Activated CD4-positive, alpha-beta T cell treated with anti-CD3 and anti-CD28 coated beads for 36 hours (primary cell): ENCODE data around the gene TYMP. TPM values are rescaled to one million over a fixed set of nuclear protein-coding genes. Genes with fewer than 3 reads are reported as not detected.
"Not testable (repeated sequence)": the region's sequence is repeated elsewhere in the genome, so short reads cannot be mapped to it uniquely, and the experiment has no call there.

ENCODE experiments used
- ATAC-seq: fragments of 200-7000 bp; cut with Tn5 transposase; one replicate; pipeline ENCODE4 v1.10.0; 2021; ENCODE audit warnings: mild to moderate bottlenecking, moderate library complexity
- CTCF ChIA-PET: fragments of 350-600 bp; sonication (Branson Sonifier 250); formaldehyde crosslinking; loops from one replicate; lab custom pipeline; 2021; ENCODE audit warnings: antibody characterized with exemption; lab: Charles Lee
- POLR2A ChIA-PET: fragments of 350-600 bp; sonication (Branson Sonifier 250); formaldehyde crosslinking; loops from one replicate; lab custom pipeline; 2021; ENCODE audit warnings: antibody characterized with exemption, inconsistent platforms; lab: Charles Lee
- DNase-seq: peaks from one replicate; pipeline ENCODE4 v3.0.0-alpha.2; 2020
- H3K27ac Mint-ChIP-seq: one replicate; pipeline ENCODE4 v1.8.0; 2021; ENCODE audit warnings: mixed read lengths
- H3K27me3 Mint-ChIP-seq: one replicate; pipeline ENCODE4 v1.8.0; 2021; ENCODE audit warnings: mixed read lengths
- H3K36me3 Mint-ChIP-seq: one replicate; pipeline ENCODE4 v1.8.0; 2021; ENCODE audit warnings: low read depth, mixed read lengths
- H3K4me1 Mint-ChIP-seq: one replicate; pipeline ENCODE4 v1.8.0; 2021; ENCODE audit warnings: mixed read lengths
- H3K4me3 Mint-ChIP-seq: one replicate; pipeline ENCODE4 v1.8.0; 2021; ENCODE audit warnings: mild to moderate bottlenecking, moderate library complexity, mixed read lengths
- H3K9me3 Mint-ChIP-seq: one replicate; pipeline ENCODE4 v1.8.0; 2021; ENCODE audit warnings: low read depth, mixed read lengths
- intact Hi-C, 2 experiments: fragments of 100-400 bp; cut with DNase I in 1 of 2; cut with micrococcal nuclease in 1 of 2; formaldehyde crosslinking; loops; one replicate each; pipeline versions ENCODE4 v1.14.2 to v1.15.1; 2022 to 2024; cut with DNase I, micrococcal nuclease
- total RNA-seq, 2 experiments: library from RNA; stranded (reverse); gene quantifications; one replicate each; pipeline ENCODE4 v1.2.3, GENCODE V29; 2021

The TYMP gene
- total RNA-seq, 2 experiments from 2014 or later: 26.9 to 44.3 TPM

- intact Hi-C loops: no loop called here
- DNase-seq: peak; percentile 25
- Mint-ChIP-seq H3K4me1 (peaks cover 33% of the 10 kb centered on the region), H3K27me3 (no peaks in the 10 kb centered on the region), H3K9me3 (no peaks in the 10 kb centered on the region), H3K36me3 (peaks cover 27% of the 10 kb centered on the region), H3K4me3 (peak overlapping the region; percentile 77), H3K27ac (peak overlapping the region; percentile 60)
- ChIA-PET CTCF (interaction anchor here (0.7 to 5.2 kb wide), 8 partner anchors 9 to 282 kb away, joined by 4 to 76 read pairs (median 8); partner anchors contain the start of genes LMF2, NCAPH2 and SYCE3), POLR2A (interaction anchor here (0.6 to 3.1 kb wide), 7 partner anchors 9 to 97 kb away, joined by 4 to 65 read pairs (median 13); partner anchors contain the start of genes LMF2 and NCAPH2)
- ATAC-seq: no peak
Observed at GRCh38 chr22:50523806-50524675, 5.8 kb downstream of the TYMP start.

- POLR2A ChIA-PET: interaction anchor here (0.6 to 3.1 kb wide), 3 partner anchors 15 to 268 kb away, joined by 3 to 25 read pairs (median 10); partner anchors contain the start of genes LMF2 and NCAPH2
- CTCF ChIA-PET: interaction anchor here (1.2 kb wide), 1 partner anchor 98 kb away, joined by 4 read pairs; no protein-coding TSS in a partner anchor
- peaks cover 27% of the 10 kb centered on the region for H3K4me1 Mint-ChIP-seq
Observed at GRCh38 chr22:50523458-50523805, 6.4 kb downstream of the TYMP start.

GRCh38 chr22:50522806-50523438 is 6.9 kb downstream of the TYMP start:
- H3K4me3 Mint-ChIP-seq: no peak overlapping the region
- H3K4me1 Mint-ChIP-seq: peaks cover 25% of the 10 kb centered on the region
- intact Hi-C loops: no loop called here
- ChIA-PET CTCF (interaction anchor here (1.4 kb wide), 1 partner anchor 98 kb away, joined by 4 read pairs; no protein-coding TSS in a partner anchor), POLR2A (interaction anchor here (0.6 to 1.7 kb wide), 3 partner anchors 13 to 267 kb away, joined by 3 to 10 read pairs (median 4); partner anchors contain the start of genes LMF2 and NCAPH2)
- peak; percentile 14 for DNase-seq
- no peaks in the 10 kb centered on the region for H3K9me3 Mint-ChIP-seq
- peaks cover 22% of the 10 kb centered on the region for H3K36me3 Mint-ChIP-seq
- no peak for ATAC-seq
- no peak overlapping the region for H3K27ac Mint-ChIP-seq
- H3K27me3 Mint-ChIP-seq: no peaks in the 10 kb centered on the region

More at GRCh38 chr22:50523458-50523805, 6.4 kb downstream of the TYMP start:
- no peaks in the 10 kb centered on the region for H3K9me3 Mint-ChIP-seq
- no peaks in the 10 kb centered on the region for H3K27me3 Mint-ChIP-seq
- H3K4me3 Mint-ChIP-seq: no peak overlapping the region
- H3K36me3 Mint-ChIP-seq: peaks cover 23% of the 10 kb centered on the region
- intact Hi-C loops: no loop called here
- no peak for ATAC-seq
- H3K27ac Mint-ChIP-seq: no peak overlapping the region
- no peak for DNase-seq

GRCh38 chr22:50522208-50522805 is 7.5 kb downstream of the TYMP start:
- H3K4me1 Mint-ChIP-seq: peaks cover 19% of the 10 kb centered on the region
- no peak for DNase-seq
- H3K36me3 Mint-ChIP-seq: peaks cover 27% of the 10 kb centered on the region
- no peaks in the 10 kb centered on the region for H3K9me3 Mint-ChIP-seq
- no peak overlapping the region for H3K4me3 Mint-ChIP-seq
- ATAC-seq: no peak
- ChIA-PET POLR2A (interaction anchor here (1.5 to 1.7 kb wide), 2 partner anchors 13 to 14 kb away, joined by 4 to 10 read pairs; partner anchors contain the start of genes LMF2 and NCAPH2), CTCF (interaction anchor here (1.4 kb wide), 1 partner anchor 98 kb away, joined by 4 read pairs; no protein-coding TSS in a partner anchor)
- H3K27me3 Mint-ChIP-seq: no peaks in the 10 kb centered on the region
- intact Hi-C loops: no loop called here
- no peak overlapping the region for H3K27ac Mint-ChIP-seq

GRCh38 chr22:50521710-50522109 is 8.1 kb downstream of the TYMP start:
- Mint-ChIP-seq H3K4me3 (no peak overlapping the region), H3K9me3 (no peaks in the 10 kb centered on the region), H3K27me3 (no peaks in the 10 kb centered on the region), H3K4me1 (peaks cover 13% of the 10 kb centered on the region), H3K36me3 (peaks cover 29% of the 10 kb centered on the region), H3K27ac (no peak overlapping the region)
- ChIA-PET POLR2A (interaction anchor here (1.7 kb wide), 1 partner anchor 12 kb away, joined by 4 read pairs; no protein-coding TSS in a partner anchor), CTCF (interaction anchor here (1.4 kb wide), 1 partner anchor 99 kb away, joined by 4 read pairs; no protein-coding TSS in a partner anchor)
- DNase-seq (no peak), ATAC-seq (no peak)
- intact Hi-C loops: no loop called here

- intact Hi-C loops: no loop called here
- H3K4me3 Mint-ChIP-seq: no peak overlapping the region
- DNase-seq: no peak
- peaks cover 12% of the 10 kb centered on the region for H3K4me1 Mint-ChIP-seq
- H3K27me3 Mint-ChIP-seq: no peaks in the 10 kb centered on the region
- POLR2A ChIA-PET: interaction anchor here (1.7 kb wide), 1 partner anchor 11 kb away, joined by 4 read pairs; no protein-coding TSS in a partner anchor
- no peaks in the 10 kb centered on the region for H3K9me3 Mint-ChIP-seq
- peaks cover 35% of the 10 kb centered on the region for H3K36me3 Mint-ChIP-seq
- CTCF ChIA-PET: no interaction called here
- ATAC-seq: no peak
- no peak overlapping the region for H3K27ac Mint-ChIP-seq
Observed at GRCh38 chr22:50520826-50521453, 8.9 kb downstream of the TYMP start.

GRCh38 chr22:50520184-50520583 is 9.6 kb downstream of the TYMP start:
- peaks cover 39% of the 10 kb centered on the region for H3K36me3 Mint-ChIP-seq
- H3K4me1 Mint-ChIP-seq: peaks cover 13% of the 10 kb centered on the region
- H3K27me3 Mint-ChIP-seq, H3K27ac Mint-ChIP-seq, DNase-seq, H3K4me3 Mint-ChIP-seq, intact Hi-C loops, ATAC-seq, H3K9me3 Mint-ChIP-seq, CTCF ChIA-PET: not testable (repeated sequence)
- POLR2A ChIA-PET: interaction anchor here (1.9 kb wide), 1 partner anchor 12 kb away, joined by 7 read pairs; the partner anchor contains the start of genes LMF2 and NCAPH2

GRCh38 chr22:50519151-50519550 is 10.7 kb downstream of the TYMP start:
- no peak for DNase-seq

GRCh38 chr22:50518606-50519005 is 11.2 kb downstream of the TYMP start:
- Mint-ChIP-seq H3K9me3 (no peaks in the 10 kb centered on the region), H3K4me3 (no peak overlapping the region), H3K27ac (no peak overlapping the region), H3K27me3 (no peaks in the 10 kb centered on the region), H3K36me3 (peaks cover 42% of the 10 kb centered on the region), H3K4me1 (peaks cover 18% of the 10 kb centered on the region)
- CTCF ChIA-PET: interaction anchor here (1.4 kb wide), 1 partner anchor 45 kb away, joined by 5 read pairs; the partner anchor contains the start of gene SYCE3
- DNase-seq: no peak
- no peak for ATAC-seq
- intact Hi-C loops: no loop called here
- POLR2A ChIA-PET: interaction anchor here (1.9 kb wide), 1 partner anchor 10 kb away, joined by 7 read pairs; the partner anchor contains the start of genes LMF2 and NCAPH2

More at GRCh38 chr22:50519151-50519550, 10.7 kb downstream of the TYMP start:
- intact Hi-C loops: no loop called here
- Mint-ChIP-seq H3K4me1 (peaks cover 15% of the 10 kb centered on the region), H3K9me3 (no peaks in the 10 kb centered on the region), H3K4me3 (no peak overlapping the region), H3K27me3 (no peaks in the 10 kb centered on the region), H3K36me3 (peaks cover 39% of the 10 kb centered on the region), H3K27ac (no peak overlapping the region)
- ChIA-PET POLR2A (interaction anchor here (1.9 kb wide), 1 partner anchor 11 kb away, joined by 7 read pairs; the partner anchor contains the start of genes LMF2 and NCAPH2), CTCF (interaction anchor here (0.6 to 1.4 kb wide), 3 partner anchors 23 to 44 kb away, joined by 3 to 5 read pairs (median 3); partner anchors contain the start of gene SYCE3)
- no peak for ATAC-seq
